Left lung (tissue), 10 donors: Measurements from ENCODE around the gene AJAP1. TPM values are rescaled to one million over a fixed set of nuclear protein-coding genes. Genes with fewer than 3 reads are reported as not detected.

Experiments
- ATAC-seq: fragments of 200-7000 bp; cut with Tn5 transposase; one replicate; pipeline ENCODE4 v1.9.1; 2020; ENCODE audit warnings: moderate library complexity
- DNase-seq, 4 donors: peaks; one replicate each; pipeline ENCODE4 v3.0.0-alpha.2; 2013 to 2020
- H3K27ac ChIP-seq, 2 donors: fragments of 200-600 bp; sonication (generic) in 1 of 2; one replicate each; pipeline versions ENCODE4 v1.5.0 to v1.8.0; 2020 to 2021
- H3K27me3 ChIP-seq, 2 donors: fragments of 200-600 bp; sonication (generic) in 1 of 2; one replicate each; pipeline versions ENCODE4 v1.5.0 to v1.8.0; 2020 to 2021
- H3K36me3 ChIP-seq, 2 donors: fragments of 200-600 bp; sonication (generic) in 1 of 2; one replicate each; pipeline versions ENCODE4 v1.5.0 to v1.8.0; 2020 to 2021
- H3K4me1 ChIP-seq, 2 donors: fragments of 200-600 bp; one replicate each; pipeline ENCODE4 v1.8.0; 2021
- H3K4me3 ChIP-seq, 2 donors: fragments of 200-600 bp; sonication (generic) in 1 of 2; one replicate each; pipeline versions ENCODE4 v1.5.0 to v1.8.0; 2020 to 2021; ENCODE audit warnings: mild to moderate bottlenecking in 1 of 2
- H3K9me3 ChIP-seq, 2 donors: fragments of 200-600 bp; sonication (generic) in 1 of 2; one replicate each; pipeline versions ENCODE4 v1.5.0 to v1.8.0; 2020 to 2021
- CTCF ChIP-seq, 2 donors: fragments of 200-600 bp; sonication (generic) in 1 of 2; IDR thresholded peaks; one replicate each; pipeline versions ENCODE4 v1.5.0 to v1.8.0; 2021; ENCODE audit warnings: antibody characterized with exemption in 2 of 2
- intact Hi-C, 2 donors: fragments of 100-400 bp; cut with DNase I; formaldehyde crosslinking; loops; one replicate each; pipeline versions ENCODE4 v1.11.2 to v1.14.2; 2022
- polyA plus RNA-seq, 6 donors: library from polyadenylated mRNA; unstranded; fragments of 120-200 nt; gene quantifications; one replicate each; pipeline ENCODE4 v1.2.1, GENCODE V29; 2013; ENCODE audit not compliant: insufficient read length in 6 of 6
- total RNA-seq, 2 donors: library from RNA; stranded (reverse); fragmentation: NEBNext Ultra II Directional; extraction: Animal tissue kit (Norgen Biotek cat#: 25700); gene quantifications; one replicate each; pipeline ENCODE4 v1.2.1, GENCODE V29; 2021
- donor health status: DM: no; HTN: yes; CAD: no.
- donor health status: DM: no; HTN: no; CAD: no.

AJAP1 gene
- total and polyA plus RNA-seq, 8 donors: 0.06 to 0.79 (median 0.20) TPM

- DNase-seq: no peak
- Histone ChIP-seq H3K4me3 (no peak overlapping the region), H3K36me3 (no peaks in the 10 kb centered on the region), H3K9me3 (no peaks in the 10 kb centered on the region), H3K27me3 (peaks cover 0 to 6% of the 10 kb centered on the region in 2 donors), H3K27ac (no peak overlapping the region), H3K4me1 (no peaks in the 10 kb centered on the region)
- TF ChIP-seq CTCF (IDR thresholded peaks at IDR 0.05): no peak
- ATAC-seq: no peak
- intact Hi-C loops: no loop called here
These were observed 138.2 kb downstream of the AJAP1 start for GRCh38 chr1:4792565-4792964.

GRCh38 chr1:4794020-4794780 is 139.8 kb downstream of the AJAP1 start:
- Histone ChIP-seq H3K9me3 (no peaks in the 10 kb centered on the region), H3K27me3 (peaks cover 0 to 6% of the 10 kb centered on the region in 2 donors), H3K36me3 (no peaks in the 10 kb centered on the region), H3K4me3 (no peak overlapping the region), H3K4me1 (no peaks in the 10 kb centered on the region), H3K27ac (no peak overlapping the region)
- ATAC-seq (no peak), DNase-seq (no peak)
- intact Hi-C loops: no loop called here
- no peak for TF ChIP-seq CTCF (IDR thresholded peaks at IDR 0.05)

GRCh38 chr1:4796161-4797015 is 142.0 kb downstream of the AJAP1 start:
- H3K4me3 ChIP-seq: no peak overlapping the region
- ATAC-seq: no peak
- intact Hi-C loops: no loop called here

GRCh38 chr1:4797016-4797410 is 142.6 kb downstream of the AJAP1 start:
- no peak for DNase-seq
- no peak for TF ChIP-seq CTCF (IDR thresholded peaks at IDR 0.05)

More at GRCh38 chr1:4796161-4797015, 142.0 kb downstream of the AJAP1 start:
- TF ChIP-seq CTCF (IDR thresholded peaks at IDR 0.05): no peak
- no peak for DNase-seq
- Histone ChIP-seq H3K27me3 (no peaks in the 10 kb centered on the region), H3K36me3 (no peaks in the 10 kb centered on the region), H3K4me1 (no peaks in the 10 kb centered on the region), H3K27ac (no peak overlapping the region), H3K9me3 (no peaks in the 10 kb centered on the region)

GRCh38 chr1:4797429-4797828 is 143.0 kb downstream of the AJAP1 start:
- H3K27me3 ChIP-seq: no peaks in the 10 kb centered on the region
- H3K4me3 ChIP-seq: no peak overlapping the region
- ATAC-seq (no peak), DNase-seq (no peak)
- H3K27ac ChIP-seq: no peak overlapping the region
- intact Hi-C loops: no loop called here
- no peaks in the 10 kb centered on the region for H3K4me1 ChIP-seq
- no peaks in the 10 kb centered on the region for H3K36me3 ChIP-seq
- TF ChIP-seq CTCF (IDR thresholded peaks at IDR 0.05): no peak
- H3K9me3 ChIP-seq: no peaks in the 10 kb centered on the region

More at GRCh38 chr1:4797016-4797410, 142.6 kb downstream of the AJAP1 start:
- Histone ChIP-seq H3K9me3 (no peaks in the 10 kb centered on the region), H3K4me3 (no peak overlapping the region), H3K27ac (no peak overlapping the region), H3K36me3 (no peaks in the 10 kb centered on the region), H3K4me1 (no peaks in the 10 kb centered on the region), H3K27me3 (no peaks in the 10 kb centered on the region)
- intact Hi-C loops: no loop called here
- ATAC-seq: no peak
